MM.1S (cell line): Measurements from ENCODE around the gene MIPOL1.
"Not testable (repeated sequence)": the region's sequence is repeated elsewhere in the genome, so short reads cannot be mapped to it uniquely, and the experiment has no call there.

Experiments
- DNase-seq: peaks from one replicate; pipeline ENCODE4 v3.0.0-alpha.2; 2015
- H2AFZ ChIP-seq: fragments of 300-600 bp; sonication (generic); 2 replicates; pipeline ENCODE4 v1.6.0; 2016; ENCODE audit warnings: antibody characterized with exemption, low read length
- H3F3A ChIP-seq: fragments of 300-600 bp; sonication (generic); 2 replicates; pipeline ENCODE4 v1.6.1; 2016; ENCODE audit warnings: mild to moderate bottlenecking, antibody characterized with exemption, low read length, moderate library complexity, mixed read lengths; ENCODE audit not compliant: insufficient read depth
- H3K27ac ChIP-seq: fragments of 300-600 bp; sonication (generic); 2 replicates; pipeline ENCODE4 v1.5.1; 2016; ENCODE audit warnings: mild to moderate bottlenecking, low read length
- H3K27me3 ChIP-seq: fragments of 300-600 bp; sonication (generic); replicated peaks from 2 replicates; pipeline ENCODE4 v1.6.0; 2016; ENCODE audit warnings: low read length; ENCODE audit not compliant: insufficient read depth
- H3K36me3 ChIP-seq: fragments of 300-600 bp; sonication (generic); replicated peaks from 2 replicates; pipeline ENCODE4 v1.6.1; 2016; ENCODE audit warnings: mild to moderate bottlenecking, low read length, mixed read lengths; ENCODE audit not compliant: insufficient read depth
- H3K4me1 ChIP-seq: fragments of 300-600 bp; sonication (generic); 2 replicates; pipeline ENCODE4 v1.6.1; 2016; ENCODE audit warnings: low read length, mixed read lengths
- H3K4me2 ChIP-seq: fragments of 300-600 bp; sonication (generic); 2 replicates; pipeline ENCODE4 v1.6.0; 2016; ENCODE audit warnings: low read depth, low read length
- H3K4me3 ChIP-seq: fragments of 300-600 bp; sonication (generic); 2 replicates; pipeline ENCODE4 v1.5.1; 2016; ENCODE audit warnings: low read length, mixed read lengths
- H3K79me2 ChIP-seq: fragments of 300-600 bp; sonication (generic); 2 replicates; pipeline ENCODE4 v1.6.1; 2016; ENCODE audit warnings: mixed run types, low read length, mixed read lengths
- H3K9ac ChIP-seq: fragments of 300-600 bp; sonication (generic); 2 replicates; pipeline ENCODE4 v1.6.1; 2016; ENCODE audit warnings: low read length, mixed read lengths
- H3K9me2 ChIP-seq: fragments of 300-600 bp; sonication (generic); replicated peaks from 2 replicates; pipeline ENCODE4 v1.6.1; 2016; ENCODE audit warnings: mild to moderate bottlenecking, low read length, mixed read lengths; ENCODE audit not compliant: insufficient read depth
- H3K9me3 ChIP-seq: fragments of 300-600 bp; sonication (generic); replicated peaks from 2 replicates; pipeline ENCODE4 v1.6.1; 2016; ENCODE audit warnings: mild to moderate bottlenecking, low read length, mixed read lengths; ENCODE audit not compliant: insufficient read depth
- H4K20me1 ChIP-seq: fragments of 300-600 bp; sonication (generic); 2 replicates; pipeline ENCODE4 v1.6.1; 2016; ENCODE audit warnings: mild to moderate bottlenecking, low read length, moderate library complexity, mixed read lengths; ENCODE audit not compliant: insufficient read depth
- EZH2 ChIP-seq: fragments of 300-600 bp; sonication (generic); optimal IDR thresholded peaks from 2 replicates; pipeline ENCODE3; 2017; ENCODE audit warnings: low read depth, mild to moderate bottlenecking, antibody characterized with exemption, low read length, mixed read lengths
- EZH2phosphoT487 ChIP-seq: fragments of 300-600 bp; sonication (generic); IDR thresholded peaks from 2 replicates; pipeline ENCODE4 v1.6.1; 2018; ENCODE audit warnings: antibody characterized with exemption, low read length
- TF ChIP-seq, protein P1 (sequence below): fragments of 300-600 bp; sonication (generic); IDR thresholded peaks from 2 replicates; pipeline ENCODE4 v1.5.1; 2016; ENCODE audit warnings: antibody characterized with exemption, low read length, mixed read lengths

MIPOL1 gene

DNA sequence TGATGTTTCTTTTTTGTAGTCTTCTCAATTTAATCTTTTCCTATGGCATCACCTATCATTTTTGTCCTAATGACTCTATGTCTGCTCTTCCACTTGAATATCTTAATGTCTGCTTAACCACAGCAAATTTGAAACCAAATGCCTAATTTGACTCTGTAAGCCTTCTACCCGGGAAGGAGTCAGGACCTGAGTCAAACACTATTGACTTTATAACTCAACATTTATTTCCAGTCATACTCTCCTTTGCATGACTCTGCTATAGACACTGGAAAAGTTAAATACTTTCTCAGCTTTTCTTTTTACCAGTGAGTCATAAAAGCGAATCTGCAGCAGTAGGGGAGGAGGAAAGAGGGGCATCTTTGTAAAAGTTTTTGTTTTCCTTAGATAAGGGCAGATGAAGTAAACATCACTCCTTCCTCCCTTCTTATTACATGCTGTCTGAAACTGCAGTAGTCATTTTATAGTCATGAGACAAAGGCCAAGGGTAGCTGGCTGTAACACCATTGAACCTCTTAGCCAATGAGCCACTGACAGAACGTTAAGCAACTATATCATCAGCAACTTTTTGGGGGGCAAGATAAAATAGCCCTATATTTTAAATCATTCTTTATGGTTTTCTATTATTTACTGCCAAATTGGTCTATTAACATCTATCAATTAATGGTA, 179.3 kb downstream of the MIPOL1 start:
- no peaks in the 10 kb centered on the region for H3K9me3 ChIP-seq
- no peak overlapping the region for H3K9ac ChIP-seq
- H2AFZ ChIP-seq: no peak overlapping the region
- no peaks in the 10 kb centered on the region for H3K36me3 ChIP-seq
- no peak overlapping the region for H3K27ac ChIP-seq
- no peaks in the 10 kb centered on the region for H3K27me3 ChIP-seq
- H3K4me1 ChIP-seq: no peaks in the 10 kb centered on the region
- H3F3A ChIP-seq: no peaks in the 10 kb centered on the region
- H3K4me2 ChIP-seq: no peak overlapping the region
- H3K9me2 ChIP-seq: no peaks in the 10 kb centered on the region
- no peaks in the 10 kb centered on the region for H3K79me2 ChIP-seq
- no peak for DNase-seq
- H3K4me3 ChIP-seq: no peak overlapping the region
- TF ChIP-seq EZH2phosphoT487: no peak
- no peak for TF ChIP-seq EZH2
- TF ChIP-seq, protein P1, sequence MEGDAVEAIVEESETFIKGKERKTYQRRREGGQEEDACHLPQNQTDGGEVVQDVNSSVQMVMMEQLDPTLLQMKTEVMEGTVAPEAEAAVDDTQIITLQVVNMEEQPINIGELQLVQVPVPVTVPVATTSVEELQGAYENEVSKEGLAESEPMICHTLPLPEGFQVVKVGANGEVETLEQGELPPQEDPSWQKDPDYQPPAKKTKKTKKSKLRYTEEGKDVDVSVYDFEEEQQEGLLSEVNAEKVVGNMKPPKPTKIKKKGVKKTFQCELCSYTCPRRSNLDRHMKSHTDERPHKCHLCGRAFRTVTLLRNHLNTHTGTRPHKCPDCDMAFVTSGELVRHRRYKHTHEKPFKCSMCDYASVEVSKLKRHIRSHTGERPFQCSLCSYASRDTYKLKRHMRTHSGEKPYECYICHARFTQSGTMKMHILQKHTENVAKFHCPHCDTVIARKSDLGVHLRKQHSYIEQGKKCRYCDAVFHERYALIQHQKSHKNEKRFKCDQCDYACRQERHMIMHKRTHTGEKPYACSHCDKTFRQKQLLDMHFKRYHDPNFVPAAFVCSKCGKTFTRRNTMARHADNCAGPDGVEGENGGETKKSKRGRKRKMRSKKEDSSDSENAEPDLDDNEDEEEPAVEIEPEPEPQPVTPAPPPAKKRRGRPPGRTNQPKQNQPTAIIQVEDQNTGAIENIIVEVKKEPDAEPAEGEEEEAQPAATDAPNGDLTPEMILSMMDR: no peak
- no peaks in the 10 kb centered on the region for H4K20me1 ChIP-seq

DNA sequence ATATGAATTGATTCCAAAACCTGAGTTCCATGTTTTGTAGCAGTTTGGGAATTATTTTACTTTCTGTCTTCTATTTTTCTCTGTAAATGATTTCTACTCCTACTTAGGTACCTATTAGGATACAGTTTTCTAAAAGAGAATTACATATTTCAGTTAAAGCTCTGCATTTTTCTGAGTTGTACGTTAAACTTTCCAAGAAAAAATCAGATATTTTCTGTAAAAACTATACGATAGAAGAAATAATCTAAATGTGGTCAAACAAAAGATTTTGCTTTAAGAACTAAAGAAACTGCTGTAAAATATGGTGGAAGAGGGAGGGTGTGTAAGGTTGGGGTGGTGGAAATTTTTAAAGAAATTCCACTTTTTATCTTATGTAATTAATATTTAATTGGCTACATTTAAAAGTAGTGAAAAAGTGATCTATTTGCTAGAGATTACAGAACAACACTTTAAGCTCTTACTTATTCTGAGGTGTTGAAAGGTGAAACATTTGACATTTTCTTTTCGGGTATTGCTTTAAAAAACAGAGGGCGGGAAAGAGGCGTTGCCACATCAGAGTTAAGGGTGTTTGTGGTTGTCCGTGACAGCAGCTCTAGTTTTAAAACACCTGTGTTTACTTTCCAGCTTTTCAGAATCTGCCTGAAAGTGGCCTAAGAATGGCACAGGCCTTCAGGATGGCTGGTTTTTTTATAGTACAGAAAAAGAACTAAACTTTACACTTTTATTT, 187.3 kb downstream of the MIPOL1 start:
- H4K20me1 ChIP-seq: no peaks in the 10 kb centered on the region
- H3K4me1 ChIP-seq: peaks cover 9% of the 10 kb centered on the region; the same call in 1 of the 2 replicates
- H3K4me2 ChIP-seq: peak overlapping the region; percentile 54; the same call in 1 of the 2 replicates
- H3K79me2 ChIP-seq: no peaks in the 10 kb centered on the region
- H3K9me2 ChIP-seq: no peaks in the 10 kb centered on the region
- no peaks in the 10 kb centered on the region for H3K9me3 ChIP-seq
- H3K27ac ChIP-seq: peak overlapping the region; percentile 65; the same call in 1 of the 2 replicates
- H3K9ac ChIP-seq: no peak overlapping the region; the same call in 1 of the 2 replicates
- DNase-seq: peak; percentile 77
- peaks cover 3% of the 10 kb centered on the region; the same call in 1 of the 2 replicates for H3F3A ChIP-seq
- H3K27me3 ChIP-seq: no peaks in the 10 kb centered on the region
- H3K4me3 ChIP-seq: no peak overlapping the region; the same call in 1 of the 2 replicates
- TF ChIP-seq EZH2: no peak
- TF ChIP-seq, protein P1: no peak
- no peak for TF ChIP-seq EZH2phosphoT487
- no peaks in the 10 kb centered on the region for H3K36me3 ChIP-seq
- no peak overlapping the region for H2AFZ ChIP-seq

DNA sequence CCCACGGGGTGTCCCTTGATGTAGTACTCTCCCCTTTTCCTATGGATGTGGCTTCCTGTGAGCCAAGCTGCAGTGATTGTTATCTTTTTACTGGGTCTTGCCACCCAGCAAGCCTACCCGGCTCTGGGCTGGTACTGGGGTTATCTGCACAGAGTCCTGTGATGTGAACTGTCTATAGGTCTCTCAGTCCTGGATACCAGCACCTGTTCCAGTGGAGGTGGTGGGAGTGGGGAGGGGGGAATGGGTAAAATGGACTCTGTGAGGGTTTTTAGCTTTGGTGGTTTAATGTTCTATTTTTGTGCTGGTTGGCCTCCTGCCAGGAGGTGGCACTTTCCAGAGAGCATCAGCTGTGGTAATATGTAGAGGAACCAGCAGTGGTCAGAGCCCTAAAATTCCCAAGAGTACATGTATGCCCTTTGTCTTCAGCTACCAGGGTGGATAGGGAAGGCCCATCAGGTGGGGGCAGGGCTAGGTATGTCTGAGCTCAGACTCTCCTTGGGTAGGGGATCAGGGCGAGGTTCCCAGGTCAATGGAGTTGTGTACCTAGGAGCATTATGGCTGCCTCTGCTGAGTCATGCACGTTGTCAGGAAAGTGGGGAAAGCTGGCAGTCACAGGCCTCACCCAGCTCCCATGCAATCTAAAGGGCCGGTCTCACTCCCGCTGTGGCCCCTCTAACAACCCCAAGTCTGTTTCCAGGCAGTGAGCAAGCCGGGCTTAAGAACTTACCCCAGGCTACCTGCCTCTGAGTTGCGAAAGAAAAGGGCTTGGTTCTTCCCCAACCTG, 199.6 kb downstream of the MIPOL1 start:
- H3K9me3 ChIP-seq, H3K36me3 ChIP-seq, H3K4me1 ChIP-seq, H3K27me3 ChIP-seq, H3K9me2 ChIP-seq, H3K4me3 ChIP-seq, H3K4me2 ChIP-seq, H3K27ac ChIP-seq, H3F3A ChIP-seq, H3K9ac ChIP-seq, H3K79me2 ChIP-seq, H4K20me1 ChIP-seq, H2AFZ ChIP-seq: not testable (repeated sequence)
- DNase-seq: peak; percentile 29
